HFF-Myc (cell line): ENCODE data around the gene NAA60.

Source experiments
- DNase-seq: peaks from one replicate; pipeline ENCODE4 v3.0.0-alpha.2; 2011; ENCODE audit warnings: low read depth; ENCODE audit errors: extremely low read depth
- H3K4me3 ChIP-seq: replicated peaks from 2 replicates; pipeline ENCODE4 v1.5.1; 2011; ENCODE audit warnings: low read depth, mild to moderate bottlenecking, control low read depth, low read length
- TF ChIP-seq, protein P1 (sequence below): IDR thresholded peaks from 2 replicates; pipeline ENCODE4 v1.5.1; 2012; ENCODE audit warnings: mild to moderate bottlenecking, low read depth, low read length, control low read depth; ENCODE audit errors: missing control alignments

The NAA60 gene

DNA sequence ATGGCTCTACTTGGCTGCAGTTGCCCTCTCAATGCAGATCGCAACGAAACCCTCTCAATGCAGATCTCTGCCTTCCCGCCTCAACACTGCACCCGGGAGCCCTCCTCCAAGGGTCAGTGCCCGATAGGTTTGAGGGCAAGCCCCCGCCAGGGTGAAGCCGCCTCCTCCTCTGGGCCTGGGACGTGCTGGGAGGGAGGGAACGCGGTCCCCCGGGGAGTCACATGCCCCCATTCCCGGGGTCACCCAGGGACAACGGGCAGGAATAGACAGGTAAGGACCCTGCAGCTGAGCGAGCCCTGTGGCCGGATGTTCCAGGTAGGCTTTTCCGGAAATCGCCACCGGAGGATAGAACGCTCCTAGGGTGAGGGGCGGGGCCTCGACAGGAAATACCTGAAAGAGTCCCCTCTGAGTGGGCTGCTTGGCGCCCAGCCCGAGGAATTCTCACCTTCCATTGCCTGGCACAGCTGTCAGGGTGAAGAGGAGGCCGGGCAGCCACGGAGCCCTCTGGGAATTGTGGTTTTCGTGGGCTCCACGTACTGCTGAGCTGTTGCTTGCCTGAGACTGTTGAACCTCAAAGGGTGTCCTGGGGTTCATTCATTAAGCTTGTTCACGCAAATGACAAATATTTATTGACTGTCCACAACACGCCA lies 29.6 kb upstream of the NAA60 start:
- H3K4me3 ChIP-seq = no peak overlapping the region
- TF ChIP-seq, protein P1, sequence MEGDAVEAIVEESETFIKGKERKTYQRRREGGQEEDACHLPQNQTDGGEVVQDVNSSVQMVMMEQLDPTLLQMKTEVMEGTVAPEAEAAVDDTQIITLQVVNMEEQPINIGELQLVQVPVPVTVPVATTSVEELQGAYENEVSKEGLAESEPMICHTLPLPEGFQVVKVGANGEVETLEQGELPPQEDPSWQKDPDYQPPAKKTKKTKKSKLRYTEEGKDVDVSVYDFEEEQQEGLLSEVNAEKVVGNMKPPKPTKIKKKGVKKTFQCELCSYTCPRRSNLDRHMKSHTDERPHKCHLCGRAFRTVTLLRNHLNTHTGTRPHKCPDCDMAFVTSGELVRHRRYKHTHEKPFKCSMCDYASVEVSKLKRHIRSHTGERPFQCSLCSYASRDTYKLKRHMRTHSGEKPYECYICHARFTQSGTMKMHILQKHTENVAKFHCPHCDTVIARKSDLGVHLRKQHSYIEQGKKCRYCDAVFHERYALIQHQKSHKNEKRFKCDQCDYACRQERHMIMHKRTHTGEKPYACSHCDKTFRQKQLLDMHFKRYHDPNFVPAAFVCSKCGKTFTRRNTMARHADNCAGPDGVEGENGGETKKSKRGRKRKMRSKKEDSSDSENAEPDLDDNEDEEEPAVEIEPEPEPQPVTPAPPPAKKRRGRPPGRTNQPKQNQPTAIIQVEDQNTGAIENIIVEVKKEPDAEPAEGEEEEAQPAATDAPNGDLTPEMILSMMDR = no peak

DNA sequence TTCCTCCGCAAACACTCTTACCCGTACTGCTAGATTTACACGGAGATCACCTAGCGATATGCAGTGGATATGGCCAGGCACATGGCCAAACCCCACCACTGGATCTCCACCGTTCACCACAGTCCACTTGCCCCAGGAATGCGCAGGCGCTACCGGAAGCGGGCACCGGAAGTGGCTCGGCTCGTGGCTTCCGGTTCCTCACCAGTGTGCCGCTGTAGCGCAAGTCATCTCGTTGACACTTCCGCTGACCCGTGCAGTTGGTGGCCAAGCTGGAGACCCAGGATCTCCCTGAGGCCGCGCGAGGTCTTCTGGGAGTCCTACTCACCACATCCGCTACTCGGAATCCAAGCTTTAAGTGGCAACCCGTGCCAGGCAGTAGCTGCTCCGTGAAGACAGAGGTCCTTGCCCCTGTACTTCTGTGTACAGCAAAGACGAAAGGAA lies 11.7 kb upstream of the NAA60 start:
- DNase-seq = no peak
- no peak overlapping the region for H3K4me3 ChIP-seq
- TF ChIP-seq, protein P1 = no peak

More for the DNA sequence above, 29.6 kb upstream of the NAA60 start:
- DNase-seq = no peak

DNA sequence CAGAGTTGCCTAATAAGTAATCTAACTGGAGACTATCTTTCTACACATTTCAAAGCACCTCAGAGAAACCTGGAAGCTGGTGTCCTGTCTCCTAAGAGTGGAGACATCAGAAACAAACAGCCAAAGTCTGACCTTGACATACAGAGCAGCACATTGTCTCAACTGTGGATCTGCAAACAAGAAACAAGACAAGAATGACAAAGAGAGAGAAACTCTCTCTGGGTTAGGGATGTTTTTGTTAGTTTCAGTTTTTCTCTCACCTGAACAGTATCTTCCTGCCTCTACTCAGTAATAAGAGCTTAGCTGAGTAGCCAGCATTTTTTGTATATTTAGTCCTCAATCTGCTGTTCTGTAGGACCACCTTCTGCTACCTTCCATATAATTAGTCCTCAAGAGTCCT lies 9.1 kb upstream of the NAA60 start:
- DNase-seq = no peak
- H3K4me3 ChIP-seq = no peak overlapping the region
- TF ChIP-seq, protein P1 = no peak

DNA sequence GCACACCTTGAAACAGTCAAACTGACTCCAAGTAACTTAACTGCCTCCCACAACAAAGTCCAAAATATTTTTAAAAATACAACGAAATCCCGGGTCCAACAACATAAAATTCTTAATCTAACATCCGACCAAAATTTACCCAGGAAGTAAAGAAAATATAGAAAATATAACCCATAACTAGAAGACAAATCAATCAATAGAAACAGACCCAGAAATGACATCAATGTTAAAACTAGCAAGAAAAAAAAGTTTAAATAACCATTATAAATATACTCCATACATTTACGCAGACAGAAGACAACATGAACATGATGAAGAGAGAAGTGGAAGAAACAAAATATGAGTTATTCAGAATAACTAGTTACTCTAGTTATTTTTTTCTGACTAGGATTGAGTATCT lies 3.8 kb upstream of the NAA60 start:
- TF ChIP-seq, protein P1 = no peak
- DNase-seq = no peak
- H3K4me3 ChIP-seq = no peak overlapping the region

DNA sequence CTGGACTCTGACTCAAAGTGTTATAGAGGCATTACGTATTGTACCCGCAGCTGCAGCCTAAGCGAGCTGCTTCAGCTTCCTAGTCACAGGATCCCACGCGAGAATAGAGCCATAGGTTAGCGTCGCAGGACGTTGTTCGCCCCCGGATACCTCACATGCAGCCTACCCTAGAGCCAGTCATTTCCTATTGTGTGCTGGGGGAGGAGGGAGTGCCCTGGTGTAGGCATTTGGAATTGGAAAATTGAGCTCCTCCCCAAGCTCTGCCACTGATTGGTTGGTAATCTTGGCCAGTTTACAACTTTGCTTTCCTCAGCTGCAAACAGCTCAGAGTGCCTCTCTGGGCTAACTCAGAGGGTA lies 530 bp downstream of the NAA60 start:
- H3K4me3 ChIP-seq = peak overlapping the region; percentile 69
- TF ChIP-seq, protein P1 = no peak
- no peak for DNase-seq

DNA sequence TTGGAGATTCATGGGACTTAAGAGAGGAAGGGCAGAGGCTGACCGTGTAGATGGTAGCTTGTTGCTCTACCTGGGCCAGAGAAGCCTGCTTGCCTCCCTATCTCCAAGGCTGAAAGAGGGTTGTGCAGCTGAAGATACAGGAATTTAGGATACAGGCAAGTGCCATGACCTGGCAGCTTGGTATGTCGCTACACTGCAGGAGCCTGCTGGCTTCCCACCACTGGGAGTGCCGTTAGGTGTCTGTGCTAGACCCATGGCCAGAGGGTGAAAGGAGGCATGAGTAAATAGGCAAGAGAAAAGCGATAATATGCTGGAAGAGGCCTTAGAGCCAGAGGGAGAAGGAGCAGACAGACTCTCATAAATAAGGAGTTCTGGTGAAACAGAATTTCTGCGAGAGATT lies 10.6 kb downstream of the NAA60 start:
- no peak for DNase-seq
- no peak overlapping the region for H3K4me3 ChIP-seq
- TF ChIP-seq, protein P1 = no peak

DNA sequence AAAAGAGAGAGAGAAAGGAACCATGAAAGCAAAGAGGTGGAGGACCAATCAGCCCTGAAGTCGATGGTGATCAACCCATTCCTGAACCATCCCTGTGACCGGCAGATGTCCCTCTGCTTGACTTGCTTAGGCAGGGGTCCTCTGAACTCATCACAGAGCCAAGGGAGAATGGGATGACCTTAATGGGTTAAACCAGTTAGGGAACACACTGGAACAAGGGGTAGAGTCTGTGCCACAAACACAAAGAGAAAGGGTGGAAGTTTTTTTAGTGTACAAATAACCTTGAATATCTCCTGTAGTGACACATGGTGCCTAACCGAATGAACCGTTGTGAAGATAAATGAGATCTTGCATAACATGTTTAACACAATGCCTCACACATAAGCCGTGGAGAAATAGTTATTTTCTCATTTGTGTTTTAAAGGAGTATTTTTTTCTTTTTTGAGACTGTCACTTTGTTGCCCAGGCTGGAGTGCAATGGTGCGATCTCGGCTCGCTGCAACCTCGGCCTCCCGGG lies 11.2 kb downstream of the NAA60 start:
- TF ChIP-seq, protein P1 = no peak
- no peak for DNase-seq
- no peak overlapping the region for H3K4me3 ChIP-seq
